NCI-H82 (cell line): Measurements from ENCODE around the gene DAB1.
A peak's percentile ranks its signal among the peaks of the same experiment; 100 is the strongest.

Experiments
- DNase-seq: peaks from one replicate; lab custom pipeline; 2025; lab: John Stamatoyannopoulos, UW

Gene DAB1

GRCh38 chr1:57316861-57317260 is 107.0 kb downstream of the DAB1 start:
- DNase-seq = no peak

DNA sequence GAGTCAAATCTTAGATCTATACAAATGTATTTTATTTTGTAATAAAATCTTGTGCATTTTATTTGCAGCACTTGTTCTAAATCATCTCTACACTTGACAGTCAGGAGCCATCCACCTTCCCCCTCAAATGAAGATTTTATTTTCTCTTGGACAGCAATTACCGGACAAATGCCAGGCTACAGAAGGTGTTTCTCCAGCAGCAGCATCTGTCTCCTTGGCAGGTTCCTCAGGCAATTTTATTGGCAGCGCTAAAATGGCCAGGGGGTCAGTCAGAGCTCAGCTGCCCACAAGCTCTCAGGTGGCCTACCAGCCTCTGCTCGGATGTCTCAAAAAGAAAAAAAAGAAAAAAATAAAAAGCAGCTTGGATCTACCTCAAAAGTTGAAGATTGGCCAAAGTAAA is 107.6 kb downstream of the DAB1 start:
- DNase-seq = no peak

DNA sequence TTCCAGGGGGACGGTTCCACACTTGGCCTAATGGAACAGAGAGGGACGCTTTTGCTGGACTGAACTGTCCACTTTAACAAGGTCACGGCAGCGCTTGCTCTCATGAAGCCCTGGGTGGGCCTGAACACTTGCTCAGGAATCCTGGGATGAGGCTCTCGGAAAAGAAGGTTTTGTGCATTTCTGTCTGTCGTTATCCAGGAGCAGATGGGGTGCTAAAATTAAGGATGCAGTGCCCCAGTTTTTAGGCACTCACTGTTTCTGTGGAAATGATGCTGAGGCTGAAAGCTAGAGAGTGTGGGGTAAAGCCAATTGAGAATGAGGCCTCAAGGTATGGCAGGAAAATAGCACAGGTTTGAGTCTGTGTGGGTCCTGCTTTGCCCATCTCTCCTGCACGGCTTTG is 111.0 kb downstream of the DAB1 start:
- no peak for DNase-seq

- no peak for DNase-seq
These were observed 112.4 kb downstream of the DAB1 start for GRCh38 chr1:57311411-57311810.

DNA sequence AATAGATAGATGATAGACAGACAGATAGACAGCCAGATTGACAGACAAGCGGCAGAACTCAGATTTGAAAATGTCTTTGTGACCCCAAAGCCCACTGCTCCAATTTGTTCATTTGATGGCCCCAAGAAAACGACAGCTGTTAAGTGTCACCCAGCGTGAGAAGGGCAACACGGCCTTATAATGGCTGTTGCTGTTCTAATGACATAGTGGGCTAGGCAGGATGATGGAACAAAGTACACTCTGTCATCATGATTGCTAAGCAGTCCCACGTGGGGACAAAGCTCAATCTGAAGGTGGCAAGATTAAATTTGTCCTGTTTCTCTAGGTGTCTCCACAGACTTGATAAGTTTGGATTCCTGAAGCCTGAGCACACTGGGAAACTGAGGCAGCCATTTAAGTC is 112.9 kb downstream of the DAB1 start:
- no peak for DNase-seq

DNA sequence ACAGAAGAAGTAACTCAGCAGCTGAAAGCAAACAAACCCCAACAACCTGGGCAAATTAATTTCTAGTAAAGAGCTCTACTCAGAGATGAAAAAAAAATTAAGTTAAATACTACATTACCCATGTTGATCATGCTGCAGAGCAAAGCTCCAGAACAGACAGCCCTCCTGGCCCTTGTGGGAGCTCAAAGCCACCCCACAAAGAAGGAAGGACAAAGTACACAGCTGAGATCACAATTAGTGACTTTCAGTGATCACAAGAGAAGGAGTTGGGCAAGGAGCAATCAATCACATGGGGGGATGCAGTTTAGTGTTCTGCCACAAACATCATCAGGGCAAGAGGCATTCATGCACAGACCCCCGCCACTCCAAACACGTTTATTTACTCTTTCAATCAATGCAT is 114.2 kb downstream of the DAB1 start:
- DNase-seq = no peak

DNA sequence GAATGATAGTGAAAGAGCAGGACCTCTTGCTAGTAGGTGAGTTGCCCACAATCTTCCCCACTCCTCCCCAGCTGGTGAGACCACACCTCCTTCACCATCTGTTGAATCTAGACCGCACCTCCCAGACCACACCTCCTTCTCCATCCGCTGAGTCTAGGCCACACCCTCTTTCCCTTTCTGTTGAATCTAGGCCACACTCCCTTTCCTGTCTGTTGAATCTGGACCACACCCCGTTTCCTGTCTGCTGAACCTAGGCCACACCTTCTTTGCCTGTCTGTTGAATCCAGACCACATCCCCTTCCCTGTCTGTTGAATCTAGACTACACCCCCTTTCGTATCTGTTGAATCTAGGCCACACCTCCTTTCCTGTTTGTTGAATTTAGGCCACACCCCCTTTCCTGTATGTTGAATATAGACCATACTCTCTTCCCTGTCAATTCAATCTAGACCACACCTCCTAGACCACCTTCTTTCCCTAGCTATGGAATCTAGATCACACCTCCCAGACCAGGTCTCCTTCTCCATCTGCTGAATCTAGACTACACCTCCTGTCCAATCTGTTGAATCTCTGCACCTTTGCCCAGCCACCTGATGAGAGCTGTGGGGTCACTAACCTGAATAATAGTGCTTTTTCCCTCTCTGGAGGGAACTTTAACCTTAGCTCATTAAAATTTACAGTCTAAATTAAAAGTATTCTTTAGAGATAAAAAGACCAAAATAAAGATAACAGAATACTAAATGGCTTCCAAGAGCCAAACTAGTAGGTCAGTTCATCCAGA is 116.3 kb downstream of the DAB1 start:
- peak; percentile 79 for DNase-seq

DNA sequence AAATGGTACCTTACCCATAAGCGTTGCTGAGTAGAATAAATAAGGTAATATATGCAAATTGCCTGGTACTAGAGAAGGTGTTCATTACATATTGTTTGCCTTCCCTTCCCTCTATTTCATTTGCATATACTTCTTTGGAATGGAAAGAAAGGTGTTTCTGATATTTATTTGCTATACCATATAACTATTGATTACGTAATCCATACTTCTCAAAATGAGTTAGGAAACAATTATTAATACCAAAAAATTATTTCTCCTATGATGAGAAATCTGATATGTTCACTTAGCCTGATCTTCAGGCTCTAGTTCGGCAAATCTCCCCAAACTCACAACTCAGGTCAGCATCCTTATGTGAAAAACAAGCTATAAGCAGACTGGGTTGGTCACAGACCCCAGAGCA is 119.3 kb downstream of the DAB1 start:
- no peak for DNase-seq

GRCh38 chr1:57302812-57303596 is 120.9 kb downstream of the DAB1 start:
- no peak for DNase-seq

DNA sequence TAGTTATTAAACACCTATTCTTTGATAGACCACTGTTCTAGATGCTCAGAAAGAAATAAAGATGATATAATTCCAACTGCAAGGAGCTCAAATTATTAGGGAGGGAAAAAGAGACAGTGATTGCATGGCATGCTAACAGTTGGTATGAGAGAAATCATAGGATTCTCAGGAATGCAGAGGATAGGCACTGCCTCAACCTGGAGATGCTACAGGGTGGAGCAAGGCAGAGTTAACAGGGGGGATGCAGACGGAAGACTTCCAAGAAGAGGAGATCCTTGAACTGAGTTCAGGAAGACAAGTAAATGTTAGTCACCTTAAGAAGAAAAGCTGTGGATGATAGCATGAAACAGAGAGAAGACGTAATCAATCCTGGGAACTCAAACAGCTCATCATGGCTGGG is 123.7 kb downstream of the DAB1 start:
- DNase-seq = no peak

DNA sequence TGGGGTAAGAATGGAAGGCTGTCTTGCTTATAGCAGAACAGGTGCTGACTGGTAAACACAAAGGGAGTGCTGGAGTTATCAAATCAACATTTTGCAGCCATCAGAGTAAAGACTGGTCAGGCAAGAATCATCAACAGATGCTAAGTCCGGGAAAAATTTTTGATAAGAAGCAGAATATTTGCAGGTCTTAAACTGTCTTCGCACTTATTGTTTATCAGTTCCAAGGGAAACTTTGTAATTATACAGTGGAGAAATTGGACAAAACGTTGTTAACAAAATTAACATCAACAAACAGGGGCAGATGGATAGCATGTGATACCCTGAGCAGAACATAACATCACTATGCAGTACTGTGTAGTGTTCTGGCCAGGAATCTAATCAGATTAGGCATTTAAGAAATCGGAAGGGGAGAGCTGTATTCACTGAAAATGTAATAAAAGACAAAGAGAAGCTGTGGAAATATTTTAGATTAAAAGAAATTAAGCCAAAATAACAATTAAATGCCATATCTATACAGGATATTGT is 127.1 kb downstream of the DAB1 start:
- DNase-seq = peak; percentile 63

GRCh38 chr1:57295326-57295725 is 128.5 kb downstream of the DAB1 start:
- no peak for DNase-seq

- no peak for DNase-seq
These were observed 129.7 kb downstream of the DAB1 start for GRCh38 chr1:57294177-57294576.

- DNase-seq = no peak
These were observed 130.6 kb downstream of the DAB1 start for GRCh38 chr1:57293214-57293613.

GRCh38 chr1:57289781-57290180 is 134.1 kb downstream of the DAB1 start:
- DNase-seq = no peak

DNA sequence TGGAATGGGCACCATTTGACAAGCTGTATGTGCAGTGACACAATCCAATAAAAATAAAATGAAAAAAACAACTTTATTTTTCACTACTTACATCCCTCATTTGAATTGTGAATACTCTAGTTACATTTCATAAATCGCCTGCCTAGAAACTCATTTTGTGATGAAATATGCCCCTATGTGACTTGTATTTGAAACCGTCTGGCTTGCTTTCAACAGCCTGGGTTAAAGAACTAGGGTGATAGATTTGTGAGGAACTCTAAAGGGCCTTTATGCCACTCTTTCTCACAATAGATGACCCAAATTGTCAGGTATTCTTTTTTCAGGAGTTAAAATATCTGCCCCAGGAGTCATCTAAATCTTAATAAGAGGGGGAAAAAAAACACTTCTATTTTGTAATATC is 137.9 kb downstream of the DAB1 start:
- no peak for DNase-seq

DNA sequence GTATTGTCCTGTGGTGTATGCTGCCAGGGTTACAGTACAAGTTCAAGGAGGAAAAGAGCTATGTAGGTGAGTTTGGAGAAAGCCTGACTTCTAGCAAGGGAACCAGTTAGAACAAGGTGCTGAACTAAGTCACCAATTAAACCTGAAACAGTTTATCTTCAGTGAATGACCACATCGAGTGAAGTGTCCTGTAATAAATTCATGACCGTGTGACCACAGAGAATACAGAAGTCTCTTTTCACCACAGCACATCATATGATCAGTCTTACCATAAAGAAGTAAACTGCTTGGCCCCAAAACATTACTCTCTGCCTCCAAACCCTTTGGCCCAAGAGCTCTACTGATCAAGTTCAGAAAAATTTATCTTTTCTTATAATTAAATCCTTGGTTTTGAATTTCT is 141.4 kb downstream of the DAB1 start:
- DNase-seq = no peak

DNA sequence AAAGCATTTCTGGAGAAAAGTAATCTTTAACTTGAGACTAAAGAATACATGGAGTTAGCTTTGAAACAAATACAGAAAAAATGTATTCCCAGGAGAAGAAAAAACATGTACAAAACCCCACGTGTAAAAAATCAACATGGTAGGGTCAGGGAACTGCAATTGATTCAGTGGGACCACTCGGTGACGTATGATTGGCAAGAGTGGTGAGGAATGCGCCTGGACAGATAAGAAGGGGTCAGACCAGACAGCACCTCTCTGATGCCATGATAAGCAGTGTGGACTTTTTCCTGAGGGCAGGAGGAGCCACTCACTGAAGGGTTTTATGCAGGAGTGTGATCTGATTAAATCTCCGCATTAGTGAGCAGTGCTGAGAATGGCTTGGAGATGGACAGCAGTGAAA is 142.5 kb downstream of the DAB1 start:
- DNase-seq = peak; percentile 84

DNA sequence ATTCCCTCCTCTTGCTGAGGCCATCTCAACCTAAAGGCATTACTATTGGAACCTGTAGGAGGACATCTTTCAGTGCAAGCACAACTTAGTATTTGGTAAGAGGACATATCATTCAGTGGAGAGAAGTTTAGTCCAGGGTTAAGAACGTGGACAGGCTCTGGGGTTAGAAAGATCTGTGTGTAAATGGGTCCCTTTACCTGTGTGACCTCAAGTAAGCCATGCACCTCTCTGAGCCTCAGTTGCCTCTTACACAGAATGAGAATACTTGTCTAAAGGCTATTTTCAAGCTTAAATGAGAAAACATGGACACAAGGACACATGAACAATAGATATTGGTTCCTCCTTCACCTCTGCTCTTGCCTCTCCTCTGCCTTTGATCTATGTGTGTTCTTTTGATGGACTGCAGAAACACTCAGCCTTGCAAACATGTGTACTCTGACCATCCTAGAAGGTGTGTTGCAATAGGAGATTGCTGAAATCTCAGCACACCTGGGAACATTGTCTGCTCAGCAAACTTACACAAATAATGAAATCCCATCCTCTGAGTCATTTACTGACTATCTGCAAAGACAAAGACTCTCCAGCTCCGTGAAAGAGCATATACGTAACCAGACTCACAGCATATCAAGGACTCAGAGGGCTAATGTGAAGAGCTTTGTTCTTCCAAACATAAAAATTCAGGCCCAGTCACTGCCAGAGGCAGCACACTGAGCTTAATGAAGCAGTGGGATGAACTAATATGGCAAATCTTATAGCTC is 143.8 kb downstream of the DAB1 start:
- no peak for DNase-seq

- no peak for DNase-seq
These were observed 145.3 kb downstream of the DAB1 start for GRCh38 chr1:57278558-57278957.

DNA sequence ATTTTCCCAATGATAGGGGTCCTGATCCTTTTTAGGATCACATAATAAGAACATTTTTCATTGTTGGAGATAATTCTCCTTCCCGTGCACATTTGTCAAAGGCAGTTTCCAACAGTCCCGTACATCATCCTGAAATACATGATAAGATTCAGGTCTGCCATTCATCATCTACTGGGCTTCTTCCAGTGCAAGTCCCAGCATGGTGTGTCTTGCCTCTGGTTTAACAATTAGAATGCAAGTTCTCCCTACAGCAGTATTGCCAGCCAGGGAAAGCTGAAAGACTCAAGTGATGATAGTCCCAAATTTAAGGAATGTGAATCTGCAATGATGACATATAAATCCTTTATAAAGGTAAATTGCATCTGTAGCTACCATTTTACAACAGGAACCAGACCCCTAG is 146.2 kb downstream of the DAB1 start:
- DNase-seq = no peak

DNA sequence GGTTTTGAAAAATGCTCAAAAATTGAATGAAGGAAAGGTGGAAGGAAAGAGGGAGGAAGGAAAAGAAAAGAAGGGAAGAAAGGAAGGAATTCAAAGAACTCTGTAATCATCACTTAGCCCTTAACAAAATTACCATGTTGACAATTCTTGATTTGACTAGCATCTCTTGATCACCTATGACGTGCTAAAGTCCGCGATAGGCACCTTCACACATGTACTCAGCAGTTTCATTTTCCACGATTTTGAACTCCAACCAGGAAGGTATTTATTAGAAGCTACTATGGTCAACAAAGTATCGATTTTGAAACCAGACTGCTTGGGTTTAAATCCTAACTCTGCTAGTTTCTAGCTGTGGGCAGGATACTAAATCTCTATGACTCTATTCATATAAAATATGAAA is 146.9 kb downstream of the DAB1 start:
- no peak for DNase-seq

- DNase-seq = peak; percentile 86
These were observed 151.3 kb downstream of the DAB1 start for GRCh38 chr1:57272601-57273000.
